NAMALWA (cell line): Measurements from ENCODE around the gene SP3.

Experiments
- DNase-seq: peaks from one replicate; pipeline ENCODE4 v3.0.0-alpha.2; 2015; ENCODE audit warnings: low spot score

The SP3 gene

DNA sequence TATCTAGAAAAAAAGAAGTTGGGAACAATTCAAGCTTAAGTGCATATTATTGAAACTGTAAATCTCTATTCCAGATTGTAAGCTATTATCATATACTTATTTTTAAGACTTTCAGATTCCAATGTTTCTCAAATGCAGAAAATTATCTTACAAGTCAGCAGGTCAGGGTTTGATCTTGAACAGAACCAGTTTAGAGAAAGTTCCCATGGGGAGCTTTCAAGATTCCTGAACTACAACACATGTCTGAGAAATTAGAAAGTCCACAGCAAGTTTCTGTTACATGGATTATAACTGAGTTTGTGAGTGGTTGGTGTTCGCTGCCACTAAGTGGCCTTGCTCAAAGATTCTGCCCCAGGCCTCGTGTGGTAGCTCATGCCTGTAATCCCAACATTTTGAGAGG, 31.6 kb upstream of the SP3 start:
- DNase-seq: no peak

- DNase-seq: no peak
Measured at GRCh38 chr2:173993459-173993858, 28.3 kb upstream of the SP3 start.

- no peak for DNase-seq
Measured at GRCh38 chr2:173991856-173992588, 26.8 kb upstream of the SP3 start.

GRCh38 chr2:173990970-173991819, 26.0 kb upstream of the SP3 start:
- DNase-seq: peak; percentile 25

- DNase-seq: no peak
Measured at GRCh38 chr2:173990245-173990644, 25.1 kb upstream of the SP3 start.

- DNase-seq: no peak
Measured at GRCh38 chr2:173989884-173990215, 24.7 kb upstream of the SP3 start.

GRCh38 chr2:173989160-173989883, 24.1 kb upstream of the SP3 start:
- no peak for DNase-seq

GRCh38 chr2:173986805-173987204, 21.6 kb upstream of the SP3 start:
- no peak for DNase-seq

DNA sequence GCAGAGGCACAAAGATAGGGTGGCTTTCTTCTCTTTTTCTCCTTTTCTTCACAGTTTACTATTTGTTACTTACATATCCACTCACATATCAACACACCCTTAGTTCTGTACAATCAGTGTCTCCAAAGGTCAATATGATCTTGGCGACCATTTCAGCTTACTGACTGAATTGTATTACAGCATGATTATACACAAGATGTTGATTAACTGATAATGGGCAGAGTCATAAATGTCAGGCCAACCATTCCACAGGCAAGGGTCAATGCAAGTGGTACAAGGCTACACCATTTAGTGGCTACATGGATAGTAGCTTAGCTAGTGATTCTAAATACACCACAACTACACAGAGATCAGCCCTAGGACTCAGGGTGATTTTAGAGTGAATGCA, 20.4 kb upstream of the SP3 start:
- DNase-seq: no peak

DNA sequence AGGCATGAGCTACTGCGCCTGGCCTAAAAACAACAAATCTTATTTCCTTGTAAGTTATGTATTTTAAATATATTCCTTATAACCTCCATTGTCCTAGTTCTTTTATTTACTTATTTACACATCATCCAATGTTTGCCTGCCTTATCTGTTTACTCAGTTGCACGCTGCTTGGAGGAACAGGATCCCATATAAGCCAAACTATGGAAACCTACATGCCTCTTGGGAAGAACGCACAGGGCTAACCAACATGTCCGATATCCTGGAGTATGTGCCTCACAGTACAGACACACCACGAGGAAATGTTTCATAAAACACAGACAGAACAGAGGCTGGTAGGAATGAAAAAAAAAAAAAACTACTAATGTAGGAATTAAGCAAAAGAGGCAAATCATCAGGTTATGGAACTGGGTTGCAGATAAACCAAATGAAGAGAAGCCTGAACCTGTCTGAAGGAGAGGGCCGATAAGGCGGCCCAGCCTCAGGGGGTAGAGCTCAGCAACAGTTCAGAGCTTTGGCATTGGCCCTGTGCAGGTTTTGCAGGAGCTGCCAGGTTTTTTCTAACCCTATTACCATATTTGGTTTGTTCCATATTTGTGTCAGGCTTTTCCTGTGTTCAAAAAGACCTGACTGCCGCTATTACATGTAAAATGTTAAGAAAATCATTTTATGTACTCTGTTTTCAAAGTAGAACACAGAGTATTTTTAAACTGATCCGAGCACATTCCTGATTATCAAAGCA, 19.9 kb upstream of the SP3 start:
- no peak for DNase-seq

GRCh38 chr2:173983391-173983871, 18.3 kb upstream of the SP3 start:
- DNase-seq: no peak

DNA sequence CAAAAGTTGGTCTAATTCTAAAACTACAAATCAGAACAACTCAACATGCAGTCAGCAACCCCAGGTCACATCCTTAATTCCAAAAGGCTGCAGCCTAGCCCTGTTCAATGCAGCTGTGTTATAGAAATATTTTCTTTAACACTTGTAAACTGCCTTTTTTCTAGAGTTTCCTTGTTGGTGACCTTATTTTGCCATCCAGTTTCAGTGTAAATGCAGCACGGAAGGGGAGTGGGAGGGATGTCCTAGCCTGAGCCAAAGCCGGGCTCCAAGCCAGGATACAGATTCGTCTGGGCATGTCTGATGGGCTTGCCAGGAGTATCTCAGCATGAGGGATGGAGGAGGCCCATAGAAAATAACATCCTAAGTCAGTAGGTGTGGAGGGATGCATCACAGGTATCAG, 17.7 kb upstream of the SP3 start:
- DNase-seq: no peak

- DNase-seq: no peak
Measured at GRCh38 chr2:173982182-173982714, 17.1 kb upstream of the SP3 start.

GRCh38 chr2:173981520-173981919, 16.3 kb upstream of the SP3 start:
- DNase-seq: no peak

- DNase-seq: no peak
Measured at GRCh38 chr2:173979751-173980351, 14.7 kb upstream of the SP3 start.

- DNase-seq: no peak
Measured at GRCh38 chr2:173978447-173978846, 13.3 kb upstream of the SP3 start.

DNA sequence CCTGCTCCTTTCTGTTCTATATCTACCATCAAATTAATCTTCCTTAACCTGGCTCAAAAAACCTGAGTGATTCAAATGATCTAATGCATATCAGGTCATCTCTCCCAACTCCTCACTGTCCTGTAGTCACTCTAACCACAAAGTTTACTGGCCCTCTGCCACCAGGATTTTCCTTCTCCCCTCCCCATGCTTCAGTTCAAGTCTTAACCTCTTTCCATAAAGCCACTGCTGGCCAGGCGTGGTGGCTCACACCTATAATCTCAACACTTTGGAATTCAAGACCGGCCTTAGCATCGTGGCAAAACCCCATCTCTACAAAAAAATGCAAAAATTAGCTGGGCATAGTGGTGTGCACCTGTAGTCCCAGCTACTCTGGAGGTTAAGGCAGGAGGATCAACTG, 7.5 kb upstream of the SP3 start:
- no peak for DNase-seq

DNA sequence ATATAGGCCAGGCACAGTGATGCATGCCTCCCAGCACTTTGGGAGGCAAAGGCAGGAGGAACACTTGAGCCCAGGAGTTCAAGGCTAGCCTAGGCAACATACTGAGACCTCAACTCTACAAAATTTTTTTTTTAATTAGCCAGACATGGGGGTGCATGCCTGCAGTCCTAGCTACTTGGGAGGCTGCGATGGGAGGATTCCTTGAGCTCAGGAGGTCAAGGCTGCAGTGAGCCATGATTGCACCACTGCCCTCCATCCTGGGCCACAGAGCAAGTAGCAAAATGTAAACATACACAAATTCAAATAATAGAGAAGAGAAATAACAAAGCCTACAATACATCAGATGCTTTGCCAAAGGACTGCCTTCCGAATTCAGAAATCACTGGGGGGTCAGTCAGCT, 7.0 kb upstream of the SP3 start:
- no peak for DNase-seq

GRCh38 chr2:173970516-173970924, 5.3 kb upstream of the SP3 start:
- DNase-seq: no peak

DNA sequence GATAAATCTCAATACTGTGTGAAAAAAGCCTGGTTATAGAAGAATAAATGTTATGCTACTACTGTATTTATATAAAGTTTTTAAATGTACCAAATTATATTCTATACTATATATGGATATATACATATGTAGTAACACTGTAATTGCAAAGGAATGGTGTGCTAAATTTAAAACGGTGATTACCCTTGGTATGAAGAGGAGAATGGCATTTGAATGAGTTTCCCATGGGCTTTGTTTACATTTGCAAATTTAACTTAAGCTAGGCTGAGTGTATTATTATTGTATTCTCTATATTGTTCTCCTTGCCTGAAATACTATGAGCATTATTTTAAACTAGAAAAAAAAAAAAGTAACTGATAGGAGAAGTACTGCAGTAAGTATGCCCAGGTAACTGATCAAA, 4.7 kb upstream of the SP3 start:
- DNase-seq: no peak

DNA sequence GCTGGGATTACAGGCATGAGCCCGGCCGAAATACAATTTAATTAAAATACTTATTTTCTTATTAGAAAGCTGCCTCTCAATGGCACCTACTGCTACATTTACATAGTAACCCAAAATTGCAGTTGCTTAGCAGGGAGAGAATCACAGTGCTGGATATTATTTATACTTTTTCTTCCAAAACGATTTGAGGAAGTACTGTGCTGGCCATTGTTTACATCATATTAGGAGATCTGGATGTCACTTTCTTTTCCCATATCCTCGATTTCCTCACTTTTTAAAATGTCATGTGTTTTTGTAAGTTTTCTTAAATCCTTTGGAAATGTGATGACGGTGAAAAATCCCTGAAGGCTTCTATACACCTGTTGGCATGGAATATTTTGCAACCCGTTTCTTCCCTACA, 3.4 kb upstream of the SP3 start:
- DNase-seq: no peak
